Measurements from ENCODE around the gene MYB. TPM values are rescaled to one million over a fixed set of nuclear protein-coding genes. Genes with fewer than 3 reads are reported as not detected.

MYB gene
- total RNA-seq, 6 experiments from 2014 or later, result 0.11 to 0.51 (median 0.33) TPM; not detected in 1

DNA sequence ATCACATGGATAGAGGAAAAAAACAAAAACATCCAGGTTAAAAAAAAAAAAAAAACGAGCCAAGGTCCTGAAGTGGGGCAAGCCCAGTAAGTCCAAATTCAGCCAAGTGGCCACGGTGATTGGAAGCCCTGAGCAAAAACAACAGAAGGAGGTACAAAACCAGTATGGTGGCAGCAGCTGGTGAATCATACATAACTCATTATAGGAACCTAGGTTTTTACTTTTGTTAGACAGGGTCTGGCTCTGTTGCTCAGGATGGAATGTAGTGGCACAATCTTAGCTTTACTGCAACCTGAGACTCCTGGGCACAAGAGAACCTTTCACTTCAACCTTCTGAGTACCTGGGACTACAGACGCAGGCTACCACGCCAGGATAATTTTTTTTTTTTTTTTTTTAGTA lies 22.7 kb upstream of the MYB start:
- no peak overlapping the region for H3K27ac ChIP-seq
- TF ChIP-seq POLR2A (IDR thresholded peaks at IDR 0.05), result no peak
- TF ChIP-seq, protein P1, sequence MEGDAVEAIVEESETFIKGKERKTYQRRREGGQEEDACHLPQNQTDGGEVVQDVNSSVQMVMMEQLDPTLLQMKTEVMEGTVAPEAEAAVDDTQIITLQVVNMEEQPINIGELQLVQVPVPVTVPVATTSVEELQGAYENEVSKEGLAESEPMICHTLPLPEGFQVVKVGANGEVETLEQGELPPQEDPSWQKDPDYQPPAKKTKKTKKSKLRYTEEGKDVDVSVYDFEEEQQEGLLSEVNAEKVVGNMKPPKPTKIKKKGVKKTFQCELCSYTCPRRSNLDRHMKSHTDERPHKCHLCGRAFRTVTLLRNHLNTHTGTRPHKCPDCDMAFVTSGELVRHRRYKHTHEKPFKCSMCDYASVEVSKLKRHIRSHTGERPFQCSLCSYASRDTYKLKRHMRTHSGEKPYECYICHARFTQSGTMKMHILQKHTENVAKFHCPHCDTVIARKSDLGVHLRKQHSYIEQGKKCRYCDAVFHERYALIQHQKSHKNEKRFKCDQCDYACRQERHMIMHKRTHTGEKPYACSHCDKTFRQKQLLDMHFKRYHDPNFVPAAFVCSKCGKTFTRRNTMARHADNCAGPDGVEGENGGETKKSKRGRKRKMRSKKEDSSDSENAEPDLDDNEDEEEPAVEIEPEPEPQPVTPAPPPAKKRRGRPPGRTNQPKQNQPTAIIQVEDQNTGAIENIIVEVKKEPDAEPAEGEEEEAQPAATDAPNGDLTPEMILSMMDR (IDR thresholded peaks at IDR 0.05), result no peak
- 66% methylated on average over 4 of the region's 4 CpGs for WGBS (ENCODE audit: insufficient coverage, low coverage, low lambda C conversion rate, missing lambda C conversion rate)
- no peaks in the 10 kb centered on the region for H3K27me3 ChIP-seq
- ATAC-seq (no peak), DNase-seq (no peak)
- no peaks in the 10 kb centered on the region for H3K9me3 ChIP-seq
- intact Hi-C loops (cut with DNase I), result no loop called here
- no peak overlapping the region for H3K4me3 ChIP-seq
- H3K4me1 ChIP-seq, result no peaks in the 10 kb centered on the region
- H3K36me3 ChIP-seq, result no peaks in the 10 kb centered on the region

GRCh38 chr6:135159531-135159930 lies 21.6 kb upstream of the MYB start:
- TF ChIP-seq, protein P1 (IDR thresholded peaks at IDR 0.05), result no peak
- no peak for TF ChIP-seq POLR2A (IDR thresholded peaks at IDR 0.05)
- no peak overlapping the region for H3K27ac ChIP-seq
- no peaks in the 10 kb centered on the region for H3K9me3 ChIP-seq
- no peaks in the 10 kb centered on the region for H3K36me3 ChIP-seq
- ATAC-seq (no peak), DNase-seq (no peak)
- H3K27me3 ChIP-seq, result no peaks in the 10 kb centered on the region
- WGBS (ENCODE audit: insufficient coverage, low coverage, low lambda C conversion rate, missing lambda C conversion rate), result 55% methylated on average over 3 of the region's 3 CpGs
- H3K4me3 ChIP-seq, result no peak overlapping the region
- intact Hi-C loops (cut with DNase I), result no loop called here
- no peaks in the 10 kb centered on the region for H3K4me1 ChIP-seq

- Histone ChIP-seq H3K4me3 (no peak overlapping the region), H3K27me3 (no peaks in the 10 kb centered on the region), H3K9me3 (no peaks in the 10 kb centered on the region), H3K36me3 (no peaks in the 10 kb centered on the region), H3K27ac (no peak overlapping the region), H3K4me1 (no peaks in the 10 kb centered on the region)
- ATAC-seq (no peak), DNase-seq (no peak)
- 74% methylated on average over 3 of the region's 3 CpGs for WGBS (ENCODE audit: insufficient coverage, low coverage, low lambda C conversion rate, missing lambda C conversion rate)
- no peak for TF ChIP-seq POLR2A (IDR thresholded peaks at IDR 0.05)
- TF ChIP-seq, protein P1 (IDR thresholded peaks at IDR 0.05), result no peak
- intact Hi-C loops (cut with DNase I), result no loop called here
Measured at GRCh38 chr6:135161411-135162395, 19.4 kb upstream of the MYB start.

DNA sequence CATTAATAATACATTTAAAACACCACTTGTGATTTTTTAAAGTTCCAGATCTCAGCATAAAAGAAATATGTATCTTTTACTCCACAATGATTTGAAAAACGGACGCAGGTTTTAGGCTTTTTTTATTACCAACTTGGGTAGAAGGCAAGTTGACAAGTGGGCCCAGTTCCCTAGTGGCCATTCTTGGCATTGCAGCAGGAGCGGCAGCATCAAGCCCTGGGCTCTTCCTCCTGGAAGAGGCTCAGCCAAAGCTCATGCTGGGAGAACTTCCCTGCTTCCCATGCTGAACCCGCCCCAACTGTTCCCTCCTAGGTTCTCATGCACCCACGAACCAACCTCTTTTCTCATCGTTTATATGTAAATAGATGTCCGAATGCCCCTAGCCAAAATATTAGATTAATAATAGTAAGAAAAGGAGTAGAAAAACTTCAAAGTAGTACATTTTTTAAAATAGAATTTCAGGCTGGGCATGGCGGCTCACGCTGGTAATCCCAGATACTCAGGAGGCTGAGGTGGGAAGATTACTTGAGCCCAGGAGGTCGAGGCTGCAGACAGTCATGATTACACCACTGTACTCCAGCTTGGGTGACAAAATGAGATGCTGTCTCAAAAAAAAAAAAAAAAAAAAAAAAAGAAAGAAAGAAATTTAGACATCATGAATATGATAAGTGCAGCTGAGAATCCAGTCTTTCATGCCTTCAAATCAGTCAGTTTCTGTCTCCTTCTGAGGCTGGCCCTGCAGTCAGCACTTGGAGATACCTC lies 18.2 kb upstream of the MYB start:
- ATAC-seq, result peak; percentile 38 to 70 (median 43)
- H3K9me3 ChIP-seq, result no peaks in the 10 kb centered on the region

More for the DNA sequence above, 18.2 kb upstream of the MYB start:
- no peak overlapping the region for H3K4me3 ChIP-seq
- H3K27ac ChIP-seq, result no peak overlapping the region
- WGBS (ENCODE audit: insufficient coverage, low coverage, low lambda C conversion rate, missing lambda C conversion rate), result 35% methylated on average over 10 of the region's 10 CpGs
- H3K27me3 ChIP-seq, result no peaks in the 10 kb centered on the region
- no peaks in the 10 kb centered on the region for H3K4me1 ChIP-seq
- H3K36me3 ChIP-seq, result no peaks in the 10 kb centered on the region
- peak in 1 of 3 donors; percentile 29 for DNase-seq
- TF ChIP-seq, protein P1 (IDR thresholded peaks at IDR 0.05), result peak; percentile 37 to 59 (median 53)
- no peak for TF ChIP-seq POLR2A (IDR thresholded peaks at IDR 0.05)
- intact Hi-C loops (cut with DNase I), result no loop called here
